GM18867 (cell line): ENCODE measurements around the gene RAP2A.

Experiments
- ATAC-seq: cut with Tn5 transposase; IDR thresholded peaks from one replicate; pipeline ENCODE4 v1.9.1; 2021; ENCODE audit warnings: mild to moderate bottlenecking, moderate library complexity; ENCODE audit not compliant: unreplicated experiment

Gene RAP2A

DNA sequence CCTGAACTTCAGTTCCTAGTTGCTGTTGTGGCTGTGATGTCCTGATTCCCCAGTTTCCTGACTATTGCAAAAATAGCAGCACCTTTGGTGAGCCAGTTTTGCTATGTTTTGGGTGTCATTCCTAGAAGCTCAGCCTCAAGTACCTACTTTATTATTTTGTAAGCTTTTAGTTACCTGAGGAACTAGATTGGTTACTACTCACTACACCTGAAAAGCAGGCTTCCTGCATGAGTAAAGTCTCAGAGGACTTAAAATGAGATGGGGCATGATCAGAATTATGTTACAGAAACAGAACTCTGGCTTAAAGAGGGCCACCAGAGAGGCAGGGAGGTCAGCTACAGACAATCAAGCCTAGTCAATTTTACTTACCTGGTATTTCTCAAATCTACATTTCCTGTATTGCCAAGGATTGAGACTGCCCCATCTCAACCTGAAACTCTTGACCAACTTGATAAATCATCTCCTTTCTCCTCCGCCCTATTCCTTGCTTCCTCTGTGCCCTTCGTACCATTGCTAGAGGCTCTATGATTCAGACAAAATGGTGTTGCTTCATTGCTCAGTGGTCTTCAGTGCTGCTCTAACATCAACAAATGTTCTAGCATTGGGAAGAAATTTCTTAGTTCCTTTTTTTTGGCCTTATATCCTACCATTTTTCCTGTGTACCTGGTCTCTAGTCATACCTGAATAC, 58.9 kb downstream of the RAP2A start:
- ATAC-seq, result no peak

DNA sequence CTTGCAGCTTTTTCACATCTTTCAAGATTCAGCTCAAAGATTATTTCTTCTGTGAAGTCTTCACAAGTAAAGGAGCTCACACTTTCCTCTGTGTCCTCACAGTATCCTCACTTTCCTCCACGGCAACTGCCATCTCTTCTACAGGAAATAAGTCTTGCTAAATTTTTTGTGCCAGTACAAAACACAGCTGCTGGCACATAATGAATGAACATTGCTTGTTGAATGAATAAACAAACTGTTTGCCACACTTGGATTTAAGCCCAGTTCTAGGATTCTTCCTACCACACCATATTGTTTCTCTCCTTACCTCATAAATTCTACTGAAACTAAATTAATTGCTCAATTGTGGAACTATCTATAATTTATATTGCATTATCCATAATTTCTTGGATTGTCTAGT, 59.5 kb downstream of the RAP2A start:
- no peak for ATAC-seq

DNA sequence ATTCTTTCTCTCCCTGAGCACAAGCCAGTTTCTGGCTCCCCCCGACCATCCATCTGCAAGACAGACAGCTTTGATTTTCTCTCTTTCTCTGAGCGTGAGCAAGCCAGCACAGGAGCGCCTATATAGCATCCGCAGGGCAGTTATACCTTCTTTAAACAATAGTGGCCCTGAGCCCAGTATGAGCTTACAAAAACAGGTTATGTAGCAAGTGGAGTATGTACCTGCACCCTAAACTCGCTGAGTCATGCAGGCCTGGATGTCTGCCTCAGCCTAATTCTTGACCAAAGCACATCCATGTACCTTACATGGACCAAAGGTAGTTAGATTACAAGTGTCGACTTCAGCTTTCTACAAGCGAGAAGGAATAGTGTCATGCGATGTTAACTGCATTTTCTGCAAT, 61.7 kb downstream of the RAP2A start:
- ATAC-seq, result no peak

DNA sequence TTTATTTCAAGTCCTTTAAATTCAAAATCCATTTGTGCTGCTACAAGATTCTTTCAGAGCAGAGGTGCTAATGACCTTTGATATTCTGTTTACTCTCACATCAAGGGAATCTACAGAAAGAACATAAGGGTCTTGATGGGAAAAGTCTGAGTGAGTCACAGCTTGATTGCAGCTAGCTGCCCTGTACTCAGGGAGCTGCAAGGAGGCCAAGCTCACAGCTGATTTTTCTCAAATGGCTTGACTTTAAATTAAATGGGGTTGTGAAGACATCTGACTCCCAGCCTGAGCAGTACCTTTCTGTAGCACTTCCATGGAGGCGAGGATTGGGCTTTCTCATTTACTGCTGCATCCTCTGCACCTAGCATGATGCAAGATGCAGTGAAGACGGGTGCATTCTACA, 62.5 kb downstream of the RAP2A start:
- ATAC-seq, result no peak

DNA sequence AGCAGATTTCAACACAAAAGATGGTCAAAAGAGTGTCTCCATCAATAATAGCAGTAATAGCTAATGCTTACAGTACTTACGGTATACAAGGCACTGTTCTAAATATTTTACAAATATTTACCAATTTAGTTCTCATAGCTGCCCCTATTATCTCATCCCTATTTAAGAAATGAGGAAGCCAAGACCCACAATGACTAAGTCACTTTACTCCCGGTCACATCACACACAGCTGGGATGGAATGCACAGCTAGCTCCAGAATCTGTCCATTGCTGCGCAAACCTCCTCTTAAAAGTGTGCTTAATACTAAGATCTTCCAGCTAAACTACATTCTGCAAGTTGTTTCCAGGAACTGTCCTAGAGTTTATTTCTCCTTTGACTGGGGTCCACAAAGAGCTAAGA, 63.4 kb downstream of the RAP2A start:
- no peak for ATAC-seq

DNA sequence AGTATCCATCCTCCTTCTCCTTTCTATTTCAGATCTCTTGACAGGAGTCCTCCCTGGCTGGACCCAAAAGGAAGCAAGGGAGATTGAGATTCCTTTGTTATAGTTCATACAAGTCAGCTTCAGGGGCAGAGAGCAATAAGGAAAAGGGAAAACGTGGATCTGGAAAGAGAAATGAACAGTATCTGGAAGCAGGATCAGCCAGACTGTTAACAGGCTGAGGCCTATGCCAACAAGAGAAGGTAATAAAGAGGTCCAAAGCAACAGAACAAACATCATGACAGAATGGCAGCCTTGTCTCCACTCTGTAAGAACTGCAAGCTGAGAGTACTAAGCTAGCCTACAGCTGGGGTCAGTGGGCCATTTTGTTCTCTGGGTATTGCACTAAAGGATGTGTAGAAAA, 64.5 kb downstream of the RAP2A start:
- ATAC-seq, result no peak

DNA sequence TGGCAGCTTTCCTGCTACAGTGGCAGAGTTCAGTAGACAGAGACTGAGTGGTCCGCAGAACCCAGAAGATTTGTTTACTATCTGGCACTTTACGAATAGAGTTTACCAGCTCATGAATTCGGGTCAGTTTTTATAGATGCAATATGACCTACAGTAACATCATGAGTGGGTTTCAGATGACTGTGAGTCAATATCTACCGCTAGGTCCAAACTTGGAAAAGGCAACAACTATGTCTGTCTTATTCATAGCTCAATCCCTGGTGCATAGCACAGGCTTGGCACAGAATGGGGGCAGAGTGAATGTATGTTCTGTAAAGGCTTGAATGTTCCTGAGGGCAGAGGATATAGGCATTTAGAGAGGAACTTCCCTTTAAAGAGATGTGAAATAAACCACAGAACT, 65.2 kb downstream of the RAP2A start:
- no peak for ATAC-seq

DNA sequence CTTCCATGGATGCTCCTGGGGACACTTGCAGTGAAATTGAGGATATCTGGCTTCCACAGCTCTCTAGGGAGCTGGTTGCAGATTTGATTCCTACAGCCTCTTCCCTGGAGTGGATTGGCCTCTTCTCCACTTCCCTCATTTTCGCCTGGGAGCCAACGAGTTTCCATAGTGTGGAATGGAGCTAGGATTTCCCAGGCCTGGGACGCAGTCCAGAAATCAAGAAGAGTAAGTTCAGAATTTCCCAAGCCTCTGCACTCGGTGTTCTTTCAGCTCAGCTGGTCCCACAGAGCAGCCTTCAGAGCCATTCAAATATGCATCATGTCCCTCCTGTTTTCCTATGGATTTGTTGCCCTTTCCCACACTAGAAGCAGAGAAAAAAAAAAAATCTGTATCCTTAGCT, 68.2 kb downstream of the RAP2A start:
- no peak for ATAC-seq

DNA sequence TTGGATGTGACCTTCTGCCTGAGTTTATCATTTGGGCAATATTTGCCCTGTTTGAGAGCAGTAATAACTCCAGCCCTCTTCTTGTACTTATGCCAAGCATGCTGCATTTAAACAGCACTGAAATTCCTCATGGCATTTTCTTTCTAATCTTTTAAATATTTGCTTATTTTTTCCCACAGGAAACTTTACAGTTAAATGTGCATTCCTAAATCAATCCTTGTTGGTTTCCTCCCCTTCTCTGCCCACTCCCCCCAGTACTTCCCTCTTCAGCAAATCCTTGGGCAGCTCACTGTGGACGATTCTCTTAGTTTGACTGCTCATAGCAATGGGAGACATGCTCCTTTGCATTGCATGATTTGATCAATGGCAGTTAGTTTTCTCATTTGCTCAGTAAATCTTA, 68.7 kb downstream of the RAP2A start:
- ATAC-seq, result no peak

DNA sequence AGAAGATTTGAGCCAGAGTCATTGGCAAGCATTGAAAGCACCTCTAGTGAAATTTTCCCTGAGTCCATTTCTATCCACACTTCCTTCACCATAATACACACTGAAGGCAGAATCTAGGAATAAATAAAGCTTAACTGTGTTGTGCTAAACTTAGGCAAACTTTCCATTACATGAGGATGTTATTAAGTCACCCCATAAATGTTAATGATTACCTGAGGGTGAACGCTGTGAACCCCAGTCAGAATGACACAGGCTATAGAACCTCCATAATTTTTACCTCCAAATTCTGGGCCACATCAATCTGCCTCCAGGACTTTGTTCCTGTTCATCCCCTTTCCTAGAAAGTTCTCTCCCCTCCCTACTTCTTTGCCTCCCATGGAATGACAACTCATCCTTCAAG, 71.0 kb downstream of the RAP2A start:
- no peak for ATAC-seq

DNA sequence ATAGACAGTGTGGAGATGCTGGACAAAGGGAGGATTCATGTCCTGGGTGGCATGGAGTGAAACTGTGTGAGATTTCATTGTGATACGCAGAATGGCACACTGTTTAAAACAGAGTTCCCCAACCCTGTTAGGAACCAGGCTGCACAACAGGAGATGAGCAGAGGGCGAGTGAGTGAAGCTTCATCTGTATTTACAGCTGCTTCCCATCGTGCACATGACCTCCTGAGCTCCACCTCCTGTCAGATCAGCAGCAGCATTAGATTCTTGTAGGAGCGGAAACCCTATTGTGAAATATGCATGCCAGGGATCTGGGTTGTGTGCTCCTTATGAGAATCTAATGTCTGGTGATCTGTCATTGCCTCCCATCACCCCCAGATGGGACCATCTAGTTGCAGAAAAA, 72.5 kb downstream of the RAP2A start:
- no peak for ATAC-seq

DNA sequence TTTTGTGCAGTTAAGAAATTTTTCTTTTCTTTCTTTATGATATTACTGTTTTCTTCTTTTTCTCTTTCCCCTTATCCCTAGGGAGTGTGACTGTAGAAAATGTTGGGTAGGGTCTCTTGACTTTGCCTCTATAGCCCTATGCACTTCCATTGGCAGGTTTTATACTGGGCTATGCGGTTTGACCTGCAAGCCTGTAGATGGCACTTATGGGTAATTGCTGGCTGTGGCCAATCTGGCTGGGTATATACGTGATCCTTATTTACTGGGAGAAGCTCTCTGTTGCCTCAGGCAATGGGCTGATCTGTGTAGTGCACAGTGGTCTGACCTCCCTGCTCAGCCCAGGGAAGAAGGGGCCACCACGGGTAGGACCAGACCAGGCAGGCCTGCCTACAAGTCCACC, 78.8 kb downstream of the RAP2A start:
- no peak for ATAC-seq

DNA sequence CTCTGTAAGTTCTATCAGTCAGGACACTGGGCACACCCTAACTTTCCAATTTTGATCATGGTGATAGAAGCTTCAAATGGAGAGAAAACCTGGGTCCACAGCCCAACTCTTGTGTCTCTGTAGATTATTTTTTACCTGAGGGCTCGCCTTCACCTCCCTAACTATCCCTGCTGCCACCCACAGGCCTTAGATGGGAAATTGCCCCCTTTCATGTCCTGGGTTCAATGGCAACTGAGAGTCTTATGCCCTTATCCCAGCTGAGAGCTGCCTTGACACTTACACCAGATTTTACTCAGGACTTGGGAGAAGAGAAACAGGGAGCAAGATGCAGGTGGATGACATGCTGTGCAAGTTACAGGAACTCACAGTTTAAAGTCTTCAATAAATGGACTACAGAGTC, 81.7 kb downstream of the RAP2A start:
- ATAC-seq, result no peak

DNA sequence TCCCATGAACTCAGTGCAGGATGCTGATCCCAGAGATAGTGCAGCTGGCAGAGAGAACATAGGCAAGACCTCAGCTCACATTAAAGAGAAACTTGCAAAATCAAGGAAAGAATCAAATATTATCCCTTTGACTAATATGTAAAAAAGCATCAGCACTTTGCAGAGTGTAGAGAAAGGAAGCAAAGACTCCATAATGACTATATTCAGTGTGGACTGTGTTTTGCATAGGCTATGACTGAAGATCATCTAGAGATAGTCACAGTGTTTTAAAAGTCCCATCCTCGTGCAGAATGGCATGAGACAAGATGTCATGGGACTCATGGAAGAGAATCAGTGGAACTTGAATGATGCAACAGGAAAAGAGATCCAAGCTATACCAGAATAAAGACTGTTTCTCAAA, 84.0 kb downstream of the RAP2A start:
- ATAC-seq, result no peak
